Kidney (tissue), 14 donors: ENCODE measurements around the gene FBLN2. TPM values are rescaled to one million over a fixed set of nuclear protein-coding genes. Genes with fewer than 3 reads are reported as not detected.

Source experiments
- DNase-seq, 5 donors: peaks; one replicate each; pipeline ENCODE4 v3.0.0-alpha.2; 2013 to 2020
- FAIRE-seq: peaks from 2 replicates; lab custom pipeline; 2012; peaks lifted over from hg19 to GRCh38; lab: Jason Lieb, UNC
- H3K27ac ChIP-seq, 2 donors: one replicate each; pipeline ENCODE4 v1.7.0; 2013; ENCODE audit warnings: low read depth in 2 of 2, low read length in 2 of 2, inconsistent platforms in 1 of 2
- H3K27me3 ChIP-seq: one replicate; pipeline ENCODE4 v1.7.1; 2013; ENCODE audit warnings: low read length, inconsistent platforms; ENCODE audit not compliant: control insufficient read depth, insufficient read depth
- H3K36me3 ChIP-seq, 3 donors: one replicate each; pipeline versions ENCODE4 v1.7.0 to v1.7.1; 2013; ENCODE audit warnings: low read length in 3 of 3, control low read depth in 1 of 3, inconsistent platforms in 1 of 3; ENCODE audit not compliant: insufficient read depth in 3 of 3, control insufficient read depth in 2 of 3
- H3K4me1 ChIP-seq, 3 donors: one replicate each; pipeline versions ENCODE4 v1.7.0 to v1.7.1; 2013; ENCODE audit warnings: low read length in 3 of 3, inconsistent platforms in 1 of 3, low read depth in 1 of 3; ENCODE audit not compliant: control insufficient read depth in 2 of 3, insufficient read depth in 2 of 3
- H3K4me3 ChIP-seq, 3 donors: one replicate each; pipeline versions ENCODE4 v1.7.0 to v1.8.1; 2013; ENCODE audit warnings: low read length in 3 of 3, control low read depth in 1 of 3, inconsistent platforms in 1 of 3
- H3K9ac ChIP-seq, 3 donors: one replicate each; pipeline versions ENCODE4 v1.7.0 to v1.7.1; 2013; ENCODE audit warnings: low read length in 3 of 3, control low read depth in 1 of 3, inconsistent platforms in 1 of 3
- H3K9me3 ChIP-seq, 3 donors: one replicate each; pipeline versions ENCODE4 v1.7.0 to v1.7.1; 2013; ENCODE audit warnings: low read length in 3 of 3, control low read depth in 1 of 3, inconsistent platforms in 1 of 3; ENCODE audit not compliant: control insufficient read depth in 2 of 3, insufficient read depth in 1 of 3
- intact Hi-C: fragments of 100-400 bp; cut with DNase I; formaldehyde crosslinking; loops from one replicate; pipeline ENCODE4 v1.11.1; 2022
- polyA plus RNA-seq: library from polyadenylated mRNA; stranded (reverse); fragments of 350-450 nt; fragmentation: Illumina TruSeq; extraction: RNeasy Lipid Tissue Mini Kit (QIAGEN cat#74804); gene quantifications from one replicate; pipeline ENCODE4 v1.2.3, GENCODE V29; 2014; ENCODE audit warnings: low read depth, low replicate concordance; ENCODE audit not compliant: insufficient read depth
- total RNA-seq: library from RNA; stranded (reverse); fragmentation: NEBNext Ultra II Directional; extraction: Animal tissue kit (Norgen Biotek cat#: 25700); gene quantifications from one replicate; pipeline ENCODE4 v1.2.1, GENCODE V29; 2021
- TF ChIP-seq, protein P1 (sequence below): IDR thresholded peaks from 3 replicates; pipeline ENCODE4 v1.5.1; 2012; ENCODE audit warnings: mild to moderate bottlenecking, moderate library complexity, borderline replicate concordance; ENCODE audit not compliant: insufficient read depth; ENCODE audit errors: extremely low read depth
- donor health status: control.
- donor health status: control.
- donor health status: control.
- donor health status: control.
- donor health status: control.
- donor health status: DM: yes; HTN: yes; CAD: no.
- donor health status: Normal renal cell carcinoma (clear cell type).

The FBLN2 gene
- total and polyA plus RNA-seq, 2 donors from 2014 or later = 3.2 to 43.4 TPM

DNA sequence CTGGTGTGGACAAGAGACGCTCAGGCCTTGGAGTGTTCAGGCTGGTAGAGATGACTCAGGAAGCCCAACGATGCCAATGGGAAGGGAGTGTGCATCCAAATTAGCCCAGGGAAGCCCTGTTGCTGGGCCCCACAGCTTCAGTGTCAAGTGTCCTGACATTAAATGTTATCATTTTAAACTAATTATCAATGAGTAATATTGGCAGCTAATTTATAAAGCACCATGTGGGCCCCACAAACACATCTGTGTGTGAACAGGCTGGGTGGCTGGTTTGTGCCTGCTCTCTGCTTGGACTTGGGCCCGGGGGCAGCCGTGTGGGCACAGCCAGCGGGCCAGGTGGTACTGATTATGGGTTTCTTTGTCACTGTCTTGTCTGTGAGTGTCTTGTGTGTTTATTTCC lies 15.0 kb downstream of the FBLN2 start:
- no peaks in the 10 kb centered on the region for H3K27me3 ChIP-seq
- intact Hi-C loops = no loop called here
- no peaks in the 10 kb centered on the region for H3K4me1 ChIP-seq
- no peak overlapping the region for H3K27ac ChIP-seq
- H3K9me3 ChIP-seq = no peaks in the 10 kb centered on the region
- DNase-seq (no peak), FAIRE-seq (no peak)
- H3K4me3 ChIP-seq = no peak overlapping the region
- H3K36me3 ChIP-seq = no peaks in the 10 kb centered on the region
- TF ChIP-seq, protein P1, sequence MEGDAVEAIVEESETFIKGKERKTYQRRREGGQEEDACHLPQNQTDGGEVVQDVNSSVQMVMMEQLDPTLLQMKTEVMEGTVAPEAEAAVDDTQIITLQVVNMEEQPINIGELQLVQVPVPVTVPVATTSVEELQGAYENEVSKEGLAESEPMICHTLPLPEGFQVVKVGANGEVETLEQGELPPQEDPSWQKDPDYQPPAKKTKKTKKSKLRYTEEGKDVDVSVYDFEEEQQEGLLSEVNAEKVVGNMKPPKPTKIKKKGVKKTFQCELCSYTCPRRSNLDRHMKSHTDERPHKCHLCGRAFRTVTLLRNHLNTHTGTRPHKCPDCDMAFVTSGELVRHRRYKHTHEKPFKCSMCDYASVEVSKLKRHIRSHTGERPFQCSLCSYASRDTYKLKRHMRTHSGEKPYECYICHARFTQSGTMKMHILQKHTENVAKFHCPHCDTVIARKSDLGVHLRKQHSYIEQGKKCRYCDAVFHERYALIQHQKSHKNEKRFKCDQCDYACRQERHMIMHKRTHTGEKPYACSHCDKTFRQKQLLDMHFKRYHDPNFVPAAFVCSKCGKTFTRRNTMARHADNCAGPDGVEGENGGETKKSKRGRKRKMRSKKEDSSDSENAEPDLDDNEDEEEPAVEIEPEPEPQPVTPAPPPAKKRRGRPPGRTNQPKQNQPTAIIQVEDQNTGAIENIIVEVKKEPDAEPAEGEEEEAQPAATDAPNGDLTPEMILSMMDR = no peak
- no peak overlapping the region for H3K9ac ChIP-seq

DNA sequence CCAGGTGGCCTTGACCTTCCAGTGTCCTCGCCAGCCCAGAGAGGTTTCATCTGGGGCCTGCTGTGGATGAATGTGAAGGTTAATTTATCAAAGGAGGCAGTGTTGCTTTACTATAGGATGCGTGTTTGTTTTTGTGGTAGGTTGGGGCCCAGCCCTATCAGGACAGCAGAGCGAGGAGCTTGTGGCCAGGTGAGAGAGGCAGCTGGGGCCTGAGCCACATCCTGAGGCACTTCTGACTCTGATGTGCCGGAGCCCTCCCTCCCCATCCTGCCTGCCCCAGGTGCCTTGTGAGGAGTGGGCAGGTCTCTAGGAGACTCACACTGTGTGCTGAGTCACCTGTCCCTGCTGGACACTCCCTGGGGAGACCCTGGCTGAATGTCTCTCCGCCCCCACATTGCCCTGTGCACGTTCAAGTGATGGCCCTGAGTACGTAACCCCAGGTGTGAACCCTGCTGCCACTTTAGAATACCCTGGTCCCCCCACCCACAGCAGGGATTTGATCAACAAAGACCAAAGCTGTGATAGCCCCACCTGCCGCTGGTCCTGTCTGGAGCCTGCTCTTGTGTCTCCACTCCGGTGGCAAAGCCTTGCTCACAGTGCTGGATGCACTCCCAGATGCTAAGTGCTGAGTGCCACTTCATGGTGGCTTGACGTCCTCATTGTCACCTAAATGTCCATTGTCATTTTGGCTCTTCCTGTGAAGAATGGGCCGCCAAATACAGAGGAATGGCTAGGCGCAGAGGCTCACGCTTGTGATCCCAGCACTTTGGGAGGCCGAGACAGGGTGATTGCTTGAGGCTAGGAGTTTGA lies 16.0 kb downstream of the FBLN2 start:
- no peaks in the 10 kb centered on the region for H3K36me3 ChIP-seq
- H3K9me3 ChIP-seq = no peaks in the 10 kb centered on the region
- DNase-seq (no peak), FAIRE-seq (no peak)
- TF ChIP-seq, protein P1 = no peak
- intact Hi-C loops = no loop called here
- no peaks in the 10 kb centered on the region for H3K4me1 ChIP-seq
- H3K9ac ChIP-seq = no peak overlapping the region
- H3K27ac ChIP-seq = no peak overlapping the region
- no peaks in the 10 kb centered on the region for H3K27me3 ChIP-seq
- H3K4me3 ChIP-seq = no peak overlapping the region

DNA sequence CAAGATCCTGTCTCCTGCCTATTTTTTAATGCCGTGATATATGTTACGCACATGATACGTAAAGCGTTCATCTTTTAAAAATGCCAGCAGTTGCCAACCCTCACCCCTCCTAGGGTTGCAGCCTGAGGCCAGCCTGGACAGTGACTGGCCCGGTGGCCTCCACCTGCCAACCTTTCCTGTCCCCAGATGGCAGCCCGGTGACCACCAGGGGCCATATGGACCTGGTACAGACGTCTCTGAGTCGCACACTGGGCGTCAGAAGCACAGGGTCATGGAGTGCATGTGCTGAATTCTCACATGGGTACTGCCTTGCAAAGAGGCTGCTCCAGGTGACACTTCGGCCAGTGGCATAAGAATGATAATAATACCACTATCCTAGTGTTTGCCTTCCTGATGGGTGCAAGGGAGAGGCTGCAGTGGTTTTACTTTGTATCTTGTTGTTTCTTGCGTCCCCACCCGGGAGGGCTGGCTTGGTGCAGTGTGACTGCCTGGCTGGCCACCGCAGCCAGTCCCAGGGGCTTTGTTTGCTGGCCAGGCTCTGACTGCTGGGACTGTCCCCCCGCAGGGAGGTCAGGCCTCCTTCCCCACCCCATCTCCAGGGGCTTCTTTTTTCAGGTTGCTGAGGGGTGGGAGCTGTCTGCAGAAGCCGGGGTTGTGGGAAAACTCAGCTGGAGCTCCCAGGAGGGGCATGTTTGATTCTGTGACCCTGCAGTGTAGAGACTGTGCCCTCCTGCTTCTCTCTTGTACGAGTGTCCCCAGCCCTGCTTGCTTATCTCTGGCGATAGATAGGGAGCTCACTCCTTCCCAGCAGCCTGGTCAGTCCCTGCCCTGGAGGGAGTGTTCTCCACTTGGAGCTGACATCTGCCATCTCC lies 16.9 kb downstream of the FBLN2 start:
- no peak overlapping the region for H3K4me3 ChIP-seq

More for the DNA sequence above, 16.9 kb downstream of the FBLN2 start:
- Histone ChIP-seq H3K27me3 (no peaks in the 10 kb centered on the region), H3K9me3 (no peaks in the 10 kb centered on the region), H3K36me3 (no peaks in the 10 kb centered on the region), H3K4me1 (no peaks in the 10 kb centered on the region), H3K9ac (no peak overlapping the region), H3K27ac (no peak overlapping the region)
- DNase-seq (no peak), FAIRE-seq (no peak)
- intact Hi-C loops = no loop called here
- TF ChIP-seq, protein P1 = no peak
